GM23338 (cell line): ENCODE measurements around the gene CDK17. TPM values are rescaled to one million over a fixed set of nuclear protein-coding genes. Genes with fewer than 3 reads are reported as not detected.

Source experiments
- ATAC-seq: fragments of 200-7000 bp; cut with Tn5 transposase; 3 replicates; pipeline ENCODE4 v1.9.1; 2020
- DNase-seq: peaks from one replicate; pipeline ENCODE4 v3.0.0-alpha.2; 2015; ENCODE audit warnings: low spot score
- H2AFZ ChIP-seq: fragments of 200-600 bp; sonication (generic); 2 replicates; pipeline ENCODE4 v1.8.0; 2016; ENCODE audit warnings: antibody characterized with exemption, mild to moderate bottlenecking, moderate library complexity
- H3F3A ChIP-seq: fragments of 200-600 bp; sonication (generic); replicated peaks from 2 replicates; pipeline ENCODE4 v1.8.0; 2017; ENCODE audit warnings: antibody characterized with exemption, mixed run types, low read depth
- H3K27ac ChIP-seq: fragments of 200-600 bp; sonication (generic); 2 replicates; pipeline ENCODE4 v1.6.1; 2016; ENCODE audit warnings: low read depth
- H3K27me3 ChIP-seq: fragments of 200-600 bp; sonication (generic); 2 replicates; pipeline ENCODE4 v1.8.0; 2016; ENCODE audit warnings: mild to moderate bottlenecking, mixed run types, moderate library complexity; ENCODE audit not compliant: insufficient read depth
- H3K36me3 ChIP-seq: fragments of 200-600 bp; sonication (generic); 2 replicates; pipeline ENCODE4 v1.8.0; 2016; ENCODE audit warnings: mild to moderate bottlenecking; ENCODE audit not compliant: insufficient read depth
- H3K4me1 ChIP-seq: fragments of 200-600 bp; sonication (generic); 2 replicates; pipeline ENCODE4 v1.8.0; 2016; ENCODE audit warnings: mild to moderate bottlenecking, moderate library complexity; ENCODE audit not compliant: insufficient read depth
- H3K4me2 ChIP-seq: fragments of 200-600 bp; sonication (generic); 2 replicates; pipeline ENCODE4 v1.7.1; 2017; ENCODE audit warnings: mixed run types
- H3K4me3 ChIP-seq: fragments of 200-600 bp; sonication (generic); 2 replicates; pipeline ENCODE4 v1.6.1; 2016; ENCODE audit warnings: mixed run types
- H3K79me2 ChIP-seq: fragments of 200-600 bp; sonication (generic); replicated peaks from 2 replicates; pipeline ENCODE4 v1.8.0; 2017; ENCODE audit warnings: mild to moderate bottlenecking; ENCODE audit not compliant: insufficient read depth
- H3K9me2 ChIP-seq: fragments of 200-600 bp; sonication (generic); 2 replicates; pipeline ENCODE4 v1.8.0; 2017; ENCODE audit not compliant: insufficient read depth
- H4K20me1 ChIP-seq: fragments of 200-600 bp; sonication (generic); replicated peaks from 2 replicates; pipeline ENCODE4 v1.8.0; 2017; ENCODE audit warnings: mild to moderate bottlenecking; ENCODE audit not compliant: insufficient read depth
- H3K27ac Mint-ChIP-seq: 2 replicates; pipeline ENCODE4 v1.8.0; 2020; ENCODE audit warnings: inconsistent platforms, mild to moderate bottlenecking, moderate library complexity, mixed read lengths
- H3K27me3 Mint-ChIP-seq: 3 replicates; pipeline ENCODE4 v1.8.0; 2022; ENCODE audit warnings: low read depth, mild to moderate bottlenecking, moderate library complexity, mixed read lengths, inconsistent platforms; ENCODE audit not compliant: insufficient read depth, poor library complexity
- H3K36me3 Mint-ChIP-seq: 3 replicates; pipeline ENCODE4 v1.8.0; 2021; ENCODE audit warnings: low read depth, mild to moderate bottlenecking, inconsistent platforms, moderate library complexity, mixed read lengths
- H3K4me1 Mint-ChIP-seq: 3 replicates; pipeline ENCODE4 v1.8.0; 2020; ENCODE audit warnings: mild to moderate bottlenecking, inconsistent platforms, mixed read lengths
- H3K4me3 Mint-ChIP-seq: 3 replicates; pipeline ENCODE4 v1.8.0; 2021; ENCODE audit warnings: moderate library complexity, mild to moderate bottlenecking, inconsistent platforms, mixed read lengths
- H3K9me3 Mint-ChIP-seq: 3 replicates; pipeline ENCODE4 v1.8.0; 2020; ENCODE audit warnings: moderate library complexity, mild to moderate bottlenecking, inconsistent platforms, mixed read lengths
- CREB1 ChIP-seq: fragments of 250-450 bp; sonication (Bioruptor Pico); IDR thresholded peaks from 2 replicates; pipeline ENCODE4 v1.5.0; 2020; ENCODE audit warnings: low read depth, mild to moderate bottlenecking, moderate library complexity
- CTCF ChIP-seq, 2 experiments: fragments of 200-600 bp in 1 of 2; sonication (generic) in 1 of 2; conservative IDR thresholded peaks; 2 replicates each; pipeline versions ENCODE4 v1.5.1 to v1.6.1; 2016 to 2017; ENCODE audit warnings: antibody characterized with exemption in 2 of 2, low read depth in 2 of 2, mild to moderate bottlenecking in 2 of 2, moderate library complexity in 1 of 2
- EZH2 ChIP-seq: fragments of 200-600 bp; sonication (generic); IDR thresholded peaks from one replicate; pipeline ENCODE4 v1.8.0; 2017; ENCODE audit warnings: antibody characterized with exemption, mild to moderate bottlenecking, low read depth; ENCODE audit not compliant: unreplicated experiment
- EZH2phosphoT487 ChIP-seq: fragments of 200-600 bp; sonication (generic); IDR thresholded peaks from one replicate; pipeline ENCODE4 v1.8.1; 2018; ENCODE audit warnings: antibody characterized with exemption; ENCODE audit not compliant: unreplicated experiment
- JUNB ChIP-seq: IDR thresholded peaks from one replicate; pipeline ENCODE4 v1.6.1; 2016; ENCODE audit warnings: antibody characterized with exemption; ENCODE audit not compliant: unreplicated experiment
- NANOG ChIP-seq: IDR thresholded peaks from 2 replicates; pipeline ENCODE4 v1.6.1; 2016; ENCODE audit warnings: antibody characterized with exemption, borderline replicate concordance
- POLR2AphosphoS5 ChIP-seq: IDR thresholded peaks from 2 replicates; pipeline ENCODE4 v1.6.1; 2016; ENCODE audit warnings: antibody characterized with exemption, low read depth
- STAT1 ChIP-seq: IDR thresholded peaks from one replicate; pipeline ENCODE4 v1.6.1; 2016; ENCODE audit warnings: antibody characterized with exemption; ENCODE audit not compliant: unreplicated experiment
- ZNF114 ChIP-seq: fragments of 250-450 bp; sonication (Bioruptor Pico); IDR thresholded peaks from 2 replicates; pipeline ENCODE4 v1.5.0; 2020; ENCODE audit warnings: mild to moderate bottlenecking, moderate library complexity
- ZNF331 ChIP-seq: fragments of 250-450 bp; sonication (Bioruptor Pico); IDR thresholded peaks from 2 replicates; pipeline ENCODE4 v1.5.0; 2020; ENCODE audit warnings: low read depth, mild to moderate bottlenecking, moderate library complexity
- ZNF462 ChIP-seq: fragments of 250-450 bp; sonication (Bioruptor Pico); IDR thresholded peaks from 2 replicates; pipeline ENCODE4 v1.5.0; 2020; ENCODE audit warnings: mild to moderate bottlenecking, moderate library complexity
- polyA plus RNA-seq: library from polyadenylated mRNA; unstranded; fragments of >200 nt; fragmentation: Nextera tagmentation; extraction: Ambion mirVana; gene quantifications from 2 replicates; pipeline ENCODE4 v1.2.1, GENCODE V29; 2016
- total RNA-seq: library from RNA; depleted of rRNA; stranded (reverse); fragments of >200 nt; shearing (Covaris generic); gene quantifications from 2 replicates; pipeline ENCODE4 v1.2.3, GENCODE V29; 2014
- TF ChIP-seq, protein P1 (sequence below): IDR thresholded peaks from one replicate; pipeline ENCODE4 v1.6.1; 2018; ENCODE audit warnings: antibody characterized with exemption; ENCODE audit not compliant: unreplicated experiment
- TF ChIP-seq, protein P2 (sequence below): IDR thresholded peaks from 2 replicates; pipeline ENCODE4 v1.6.1; 2016; ENCODE audit warnings: antibody characterized with exemption

Gene CDK17
- total and polyA plus RNA-seq, 2 experiments from 2014 or later: 7.6 to 34.2 TPM

- Histone ChIP-seq H2AFZ (no peak overlapping the region), H3K4me3 (no peak overlapping the region), H3K27ac (no peak overlapping the region), H3F3A (no peaks in the 10 kb centered on the region), H3K4me2 (no peak overlapping the region), H4K20me1 (peaks cover 3% of the 10 kb centered on the region; the same call in 1 of the 2 replicates), H3K27me3 (no peaks in the 10 kb centered on the region), H3K79me2 (peaks cover 84% of the 10 kb centered on the region), H3K9me2 (no peaks in the 10 kb centered on the region), H3K36me3 (no peaks in the 10 kb centered on the region), H3K4me1 (no peaks in the 10 kb centered on the region)
- H3K36me3 Mint-ChIP-seq: no peaks in the 10 kb centered on the region
- DNase-seq (no peak), ATAC-seq (peak; percentile 42; the same call in 2 of the 3 replicates)
- H3K9me3 Mint-ChIP-seq: no peaks in the 10 kb centered on the region
- no peak overlapping the region for H3K27ac Mint-ChIP-seq
- no peaks in the 10 kb centered on the region for H3K27me3 Mint-ChIP-seq
- no peak overlapping the region for H3K4me3 Mint-ChIP-seq
- H3K4me1 Mint-ChIP-seq: peaks cover 14% of the 10 kb centered on the region
- no peak for TF ChIP-seq JUNB
- TF ChIP-seq ZNF331 (CRISPR knock-in tag): no peak
- TF ChIP-seq POLR2AphosphoS5: no peak
- no peak for TF ChIP-seq ZNF462 (CRISPR knock-in tag)
- TF ChIP-seq, protein P1, sequence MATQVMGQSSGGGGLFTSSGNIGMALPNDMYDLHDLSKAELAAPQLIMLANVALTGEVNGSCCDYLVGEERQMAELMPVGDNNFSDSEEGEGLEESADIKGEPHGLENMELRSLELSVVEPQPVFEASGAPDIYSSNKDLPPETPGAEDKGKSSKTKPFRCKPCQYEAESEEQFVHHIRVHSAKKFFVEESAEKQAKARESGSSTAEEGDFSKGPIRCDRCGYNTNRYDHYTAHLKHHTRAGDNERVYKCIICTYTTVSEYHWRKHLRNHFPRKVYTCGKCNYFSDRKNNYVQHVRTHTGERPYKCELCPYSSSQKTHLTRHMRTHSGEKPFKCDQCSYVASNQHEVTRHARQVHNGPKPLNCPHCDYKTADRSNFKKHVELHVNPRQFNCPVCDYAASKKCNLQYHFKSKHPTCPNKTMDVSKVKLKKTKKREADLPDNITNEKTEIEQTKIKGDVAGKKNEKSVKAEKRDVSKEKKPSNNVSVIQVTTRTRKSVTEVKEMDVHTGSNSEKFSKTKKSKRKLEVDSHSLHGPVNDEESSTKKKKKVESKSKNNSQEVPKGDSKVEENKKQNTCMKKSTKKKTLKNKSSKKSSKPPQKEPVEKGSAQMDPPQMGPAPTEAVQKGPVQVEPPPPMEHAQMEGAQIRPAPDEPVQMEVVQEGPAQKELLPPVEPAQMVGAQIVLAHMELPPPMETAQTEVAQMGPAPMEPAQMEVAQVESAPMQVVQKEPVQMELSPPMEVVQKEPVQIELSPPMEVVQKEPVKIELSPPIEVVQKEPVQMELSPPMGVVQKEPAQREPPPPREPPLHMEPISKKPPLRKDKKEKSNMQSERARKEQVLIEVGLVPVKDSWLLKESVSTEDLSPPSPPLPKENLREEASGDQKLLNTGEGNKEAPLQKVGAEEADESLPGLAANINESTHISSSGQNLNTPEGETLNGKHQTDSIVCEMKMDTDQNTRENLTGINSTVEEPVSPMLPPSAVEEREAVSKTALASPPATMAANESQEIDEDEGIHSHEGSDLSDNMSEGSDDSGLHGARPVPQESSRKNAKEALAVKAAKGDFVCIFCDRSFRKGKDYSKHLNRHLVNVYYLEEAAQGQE: no peak
- no peak for TF ChIP-seq CTCF (conservative IDR thresholded peaks at IDR 0.05; ENCODE audit: low read depth in 2 of 2)
- TF ChIP-seq EZH2: no peak
- TF ChIP-seq NANOG: no peak
- no peak for TF ChIP-seq ZNF114
- TF ChIP-seq CREB1: no peak
- no peak for TF ChIP-seq EZH2phosphoT487
- TF ChIP-seq, protein P2, sequence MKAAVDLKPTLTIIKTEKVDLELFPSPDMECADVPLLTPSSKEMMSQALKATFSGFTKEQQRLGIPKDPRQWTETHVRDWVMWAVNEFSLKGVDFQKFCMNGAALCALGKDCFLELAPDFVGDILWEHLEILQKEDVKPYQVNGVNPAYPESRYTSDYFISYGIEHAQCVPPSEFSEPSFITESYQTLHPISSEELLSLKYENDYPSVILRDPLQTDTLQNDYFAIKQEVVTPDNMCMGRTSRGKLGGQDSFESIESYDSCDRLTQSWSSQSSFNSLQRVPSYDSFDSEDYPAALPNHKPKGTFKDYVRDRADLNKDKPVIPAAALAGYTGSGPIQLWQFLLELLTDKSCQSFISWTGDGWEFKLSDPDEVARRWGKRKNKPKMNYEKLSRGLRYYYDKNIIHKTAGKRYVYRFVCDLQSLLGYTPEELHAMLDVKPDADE: no peak
- no peak for TF ChIP-seq STAT1
Observed at GRCh38 chr12:96352161-96352835, 47.9 kb downstream of the CDK17 start.
